Measurements from ENCODE around the gene FRMPD4.

FRMPD4 gene

GRCh38 chrX:12292996-12293765, 154.9 kb downstream of the FRMPD4 start:
- no peak for TF ChIP-seq CTCF (IDR thresholded peaks at IDR 0.05; ENCODE audit: insufficient read depth, missing control alignments)
- no peak for FAIRE-seq
- no peak for DNase-seq (ENCODE audit: insufficient read length, low spot score)

GRCh38 chrX:12297353-12297752, 159.1 kb downstream of the FRMPD4 start:
- FAIRE-seq (no peak), DNase-seq (ENCODE audit: insufficient read length, low spot score) (no peak)
- TF ChIP-seq CTCF (IDR thresholded peaks at IDR 0.05; ENCODE audit: insufficient read depth, missing control alignments), result no peak

DNA sequence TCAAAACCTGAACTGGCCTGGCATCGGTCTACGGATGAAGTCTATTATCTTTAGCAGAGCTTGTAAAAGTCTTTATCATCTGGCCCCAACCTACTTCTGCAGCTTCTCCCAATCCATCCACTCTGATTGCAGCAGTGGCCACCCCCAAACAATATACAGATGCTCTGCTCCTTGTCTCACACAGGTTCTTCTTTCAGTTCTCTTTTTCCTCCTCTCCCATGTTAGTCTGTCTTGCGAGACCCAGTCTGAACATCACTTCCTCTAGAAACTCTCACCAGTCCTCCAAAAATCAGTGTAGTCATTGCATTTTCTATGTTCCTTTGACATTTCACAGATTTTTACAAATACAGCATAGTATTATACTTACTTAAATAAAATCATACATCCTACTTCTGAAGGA, 163.0 kb downstream of the FRMPD4 start:
- DNase-seq (ENCODE audit: insufficient read length, low spot score) (no peak), FAIRE-seq (no peak)
- TF ChIP-seq CTCF (IDR thresholded peaks at IDR 0.05; ENCODE audit: insufficient read depth, missing control alignments), result no peak

DNA sequence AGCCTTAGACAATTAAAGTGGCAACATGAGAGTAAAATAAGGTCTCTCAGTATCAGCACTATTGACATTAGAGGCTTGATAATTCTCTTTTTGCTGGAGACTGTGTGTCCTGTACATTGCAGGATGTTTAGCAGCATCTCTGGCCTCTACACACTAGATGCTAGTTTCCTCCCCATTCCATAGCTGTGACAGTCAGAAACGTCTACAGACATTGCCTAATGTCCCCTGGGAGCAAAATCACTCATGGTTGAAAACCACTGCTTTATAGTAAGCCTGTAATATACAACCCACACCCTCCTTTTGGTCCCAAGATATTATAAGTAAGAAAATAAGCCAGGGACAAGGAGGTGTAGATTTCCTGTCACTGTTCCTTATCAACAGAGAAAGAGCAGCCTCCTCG, 166.0 kb downstream of the FRMPD4 start:
- FAIRE-seq, result no peak
- DNase-seq (ENCODE audit: insufficient read length, low spot score), result no peak
- no peak for TF ChIP-seq CTCF (IDR thresholded peaks at IDR 0.05; ENCODE audit: insufficient read depth, missing control alignments)

DNA sequence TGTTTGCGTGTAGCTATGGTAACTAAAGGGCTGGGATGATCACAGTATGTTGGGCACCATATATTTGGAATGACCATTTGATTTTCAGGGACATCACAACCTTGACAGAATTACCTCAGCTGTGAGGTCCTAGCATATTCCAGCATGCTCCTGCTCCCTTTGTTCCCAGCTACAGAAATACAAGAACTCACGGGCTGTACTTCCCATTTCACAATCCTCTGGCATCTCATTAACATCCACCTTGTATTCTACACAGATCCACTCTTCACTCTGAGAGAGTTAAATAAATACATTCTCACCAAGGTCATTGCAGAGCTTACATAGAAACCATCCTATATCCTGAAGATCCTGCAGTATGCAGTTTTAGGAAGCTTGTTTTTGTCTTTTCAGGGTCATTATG, 169.7 kb downstream of the FRMPD4 start:
- TF ChIP-seq CTCF (IDR thresholded peaks at IDR 0.05; ENCODE audit: insufficient read depth, missing control alignments), result no peak
- DNase-seq (ENCODE audit: insufficient read length, low spot score) (no peak), FAIRE-seq (no peak)

DNA sequence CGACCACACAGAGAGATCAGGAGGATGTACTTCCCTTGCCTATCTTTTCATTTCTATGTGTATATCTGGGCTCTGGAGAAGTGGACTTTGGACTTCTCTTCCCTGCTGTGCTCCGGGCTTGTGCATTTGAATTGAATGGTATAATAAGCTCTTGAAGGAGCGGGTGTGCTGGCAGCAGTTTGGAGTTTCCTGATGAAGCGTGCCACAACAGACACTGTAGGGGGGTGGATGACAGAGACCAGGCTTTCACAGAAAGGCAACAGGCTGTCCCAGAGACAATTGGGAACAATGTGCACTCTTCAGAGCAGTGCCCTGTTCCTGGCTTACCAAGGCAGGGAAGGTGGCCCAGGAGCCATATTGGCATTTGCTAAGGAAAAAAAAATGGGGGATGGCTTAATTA, 170.1 kb downstream of the FRMPD4 start:
- FAIRE-seq, result no peak
- DNase-seq (ENCODE audit: insufficient read length, low spot score), result no peak
- TF ChIP-seq CTCF (IDR thresholded peaks at IDR 0.05; ENCODE audit: insufficient read depth, missing control alignments), result no peak

- no peak for DNase-seq (ENCODE audit: insufficient read length, low spot score)
- no peak for FAIRE-seq
- no peak for TF ChIP-seq CTCF (IDR thresholded peaks at IDR 0.05; ENCODE audit: insufficient read depth, missing control alignments)
Measured at GRCh38 chrX:12309040-12309743, 170.9 kb downstream of the FRMPD4 start.

All from D721Med (cell line).